ENCODE data around the gene CCDC177.

Gene CCDC177

DNA sequence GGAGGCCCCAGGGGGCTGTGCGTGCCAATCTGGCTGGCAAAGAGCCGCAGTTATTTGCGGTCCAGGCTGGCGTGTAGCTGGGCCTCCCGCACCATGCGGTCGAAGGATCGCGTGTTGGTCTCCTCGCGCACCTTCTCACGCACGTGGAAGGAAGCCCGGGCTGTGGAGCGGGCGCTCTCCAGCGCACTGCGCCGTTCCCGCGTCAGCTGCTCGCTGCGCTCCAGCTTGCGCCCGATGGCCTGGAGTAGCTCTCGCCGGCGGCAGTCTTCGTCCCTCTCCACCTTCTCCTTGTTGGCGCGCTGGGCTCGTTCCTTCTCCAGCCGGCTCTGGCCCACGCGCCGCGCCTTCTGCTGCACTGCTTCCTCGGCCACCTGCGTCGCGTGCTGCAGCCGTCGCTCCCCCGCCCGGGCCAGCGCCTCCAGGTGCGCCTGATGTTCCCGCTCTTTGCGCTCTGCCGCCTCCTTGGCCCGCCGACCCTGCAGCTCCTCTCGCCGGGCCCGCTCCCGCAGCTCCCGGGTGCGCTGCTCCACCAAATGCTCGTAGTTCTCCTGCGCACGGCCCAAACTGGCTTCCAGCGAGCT, 3.1 kb downstream of the CCDC177 start:
- no peak for TF ChIP-seq EZH2 (IDR thresholded peaks at IDR 0.05; ENCODE audit: borderline replicate concordance, low read length)
- TF ChIP-seq, protein P1, sequence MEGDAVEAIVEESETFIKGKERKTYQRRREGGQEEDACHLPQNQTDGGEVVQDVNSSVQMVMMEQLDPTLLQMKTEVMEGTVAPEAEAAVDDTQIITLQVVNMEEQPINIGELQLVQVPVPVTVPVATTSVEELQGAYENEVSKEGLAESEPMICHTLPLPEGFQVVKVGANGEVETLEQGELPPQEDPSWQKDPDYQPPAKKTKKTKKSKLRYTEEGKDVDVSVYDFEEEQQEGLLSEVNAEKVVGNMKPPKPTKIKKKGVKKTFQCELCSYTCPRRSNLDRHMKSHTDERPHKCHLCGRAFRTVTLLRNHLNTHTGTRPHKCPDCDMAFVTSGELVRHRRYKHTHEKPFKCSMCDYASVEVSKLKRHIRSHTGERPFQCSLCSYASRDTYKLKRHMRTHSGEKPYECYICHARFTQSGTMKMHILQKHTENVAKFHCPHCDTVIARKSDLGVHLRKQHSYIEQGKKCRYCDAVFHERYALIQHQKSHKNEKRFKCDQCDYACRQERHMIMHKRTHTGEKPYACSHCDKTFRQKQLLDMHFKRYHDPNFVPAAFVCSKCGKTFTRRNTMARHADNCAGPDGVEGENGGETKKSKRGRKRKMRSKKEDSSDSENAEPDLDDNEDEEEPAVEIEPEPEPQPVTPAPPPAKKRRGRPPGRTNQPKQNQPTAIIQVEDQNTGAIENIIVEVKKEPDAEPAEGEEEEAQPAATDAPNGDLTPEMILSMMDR (IDR thresholded peaks at IDR 0.05; ENCODE audit: low read length): no peak
- Histone ChIP-seq H3K27ac (ENCODE audit: low read depth, low read length, poor library complexity, severe bottlenecking) (no peak overlapping the region), H3F3A (ENCODE audit: insufficient read depth, low read length) (no peaks in the 10 kb centered on the region), H3K9me3 (ENCODE audit: low read length) (no peaks in the 10 kb centered on the region), H3K9me2 (ENCODE audit: low read depth, low read length) (no peaks in the 10 kb centered on the region), H3K36me3 (ENCODE audit: insufficient read depth, low read length) (no peaks in the 10 kb centered on the region), H3K79me2 (ENCODE audit: insufficient read depth, low read length) (no peaks in the 10 kb centered on the region), H3K4me2 (ENCODE audit: low read length) (no peak overlapping the region), H3K9ac (ENCODE audit: low read length) (no peak overlapping the region), H3K4me1 (ENCODE audit: insufficient read depth, low read length, severe bottlenecking) (no peaks in the 10 kb centered on the region), H3K4me3 (ENCODE audit: low read depth, low read length, poor library complexity, severe bottlenecking) (no peak overlapping the region), H4K20me1 (ENCODE audit: insufficient read depth, low read length) (no peaks in the 10 kb centered on the region), H3K27me3 (ENCODE audit: insufficient read depth, low read length) (no peaks in the 10 kb centered on the region), H2AFZ (ENCODE audit: low read length) (no peak overlapping the region)

DNA sequence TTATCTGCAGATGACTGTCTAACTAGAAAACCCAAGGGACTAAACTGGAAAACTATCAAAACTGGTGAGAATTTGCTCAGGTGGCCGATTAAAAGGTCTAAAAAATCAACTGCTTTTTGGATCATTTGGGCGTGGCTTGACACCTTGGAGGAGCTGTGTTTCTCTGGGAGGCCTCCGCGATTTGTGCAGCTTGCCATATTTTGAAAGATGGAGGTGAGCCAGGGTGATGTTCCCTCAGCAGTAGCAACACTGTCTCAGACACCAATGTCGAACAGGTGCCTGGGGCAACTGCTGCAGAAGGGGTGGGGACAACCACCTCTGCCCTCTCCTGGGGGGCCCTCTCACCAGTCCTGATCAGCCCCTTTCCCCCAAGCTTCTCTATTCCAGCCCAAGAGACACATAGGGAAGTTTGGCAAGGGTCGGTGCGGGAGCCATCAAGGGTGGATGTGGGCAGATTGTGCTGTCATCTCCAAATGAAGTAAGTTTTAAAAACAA, 3.8 kb downstream of the CCDC177 start:
- Histone ChIP-seq H3K4me3 (ENCODE audit: low read depth, low read length, poor library complexity, severe bottlenecking) (no peak overlapping the region), H3K27ac (ENCODE audit: low read depth, low read length, poor library complexity, severe bottlenecking) (no peak overlapping the region), H2AFZ (ENCODE audit: low read length) (no peak overlapping the region), H3F3A (ENCODE audit: insufficient read depth, low read length) (no peaks in the 10 kb centered on the region), H3K36me3 (ENCODE audit: insufficient read depth, low read length) (no peaks in the 10 kb centered on the region), H4K20me1 (ENCODE audit: insufficient read depth, low read length) (no peaks in the 10 kb centered on the region), H3K9ac (ENCODE audit: low read length) (no peak overlapping the region), H3K79me2 (ENCODE audit: insufficient read depth, low read length) (no peaks in the 10 kb centered on the region), H3K4me1 (ENCODE audit: insufficient read depth, low read length, severe bottlenecking) (no peaks in the 10 kb centered on the region), H3K9me3 (ENCODE audit: low read length) (no peaks in the 10 kb centered on the region), H3K4me2 (ENCODE audit: low read length) (no peak overlapping the region), H3K27me3 (ENCODE audit: insufficient read depth, low read length) (no peaks in the 10 kb centered on the region), H3K9me2 (ENCODE audit: low read depth, low read length) (no peaks in the 10 kb centered on the region)
- TF ChIP-seq EZH2 (IDR thresholded peaks at IDR 0.05; ENCODE audit: borderline replicate concordance, low read length): no peak

GRCh38 chr14:69569859-69570258, 4.8 kb downstream of the CCDC177 start:
- no peaks in the 10 kb centered on the region for H3K36me3 ChIP-seq (ENCODE audit: insufficient read depth, low read length)
- H3K9me2 ChIP-seq (ENCODE audit: low read depth, low read length): no peaks in the 10 kb centered on the region
- no peak for TF ChIP-seq EZH2 (IDR thresholded peaks at IDR 0.05; ENCODE audit: borderline replicate concordance, low read length)
- TF ChIP-seq, protein P1 (IDR thresholded peaks at IDR 0.05; ENCODE audit: low read length): no peak
- no peak overlapping the region for H3K27ac ChIP-seq (ENCODE audit: low read depth, low read length, poor library complexity, severe bottlenecking)
- H3K4me3 ChIP-seq (ENCODE audit: low read depth, low read length, poor library complexity, severe bottlenecking): no peak overlapping the region
- H3K4me1 ChIP-seq (ENCODE audit: insufficient read depth, low read length, severe bottlenecking): no peaks in the 10 kb centered on the region
- no peak overlapping the region for H3K9ac ChIP-seq (ENCODE audit: low read length)
- no peaks in the 10 kb centered on the region for H4K20me1 ChIP-seq (ENCODE audit: insufficient read depth, low read length)
- no peaks in the 10 kb centered on the region for H3K9me3 ChIP-seq (ENCODE audit: low read length)
- no peaks in the 10 kb centered on the region for H3K79me2 ChIP-seq (ENCODE audit: insufficient read depth, low read length)
- no peaks in the 10 kb centered on the region for H3K27me3 ChIP-seq (ENCODE audit: insufficient read depth, low read length)
- H2AFZ ChIP-seq (ENCODE audit: low read length): no peak overlapping the region
- H3F3A ChIP-seq (ENCODE audit: insufficient read depth, low read length): no peaks in the 10 kb centered on the region
- no peak overlapping the region for H3K4me2 ChIP-seq (ENCODE audit: low read length)

DNA sequence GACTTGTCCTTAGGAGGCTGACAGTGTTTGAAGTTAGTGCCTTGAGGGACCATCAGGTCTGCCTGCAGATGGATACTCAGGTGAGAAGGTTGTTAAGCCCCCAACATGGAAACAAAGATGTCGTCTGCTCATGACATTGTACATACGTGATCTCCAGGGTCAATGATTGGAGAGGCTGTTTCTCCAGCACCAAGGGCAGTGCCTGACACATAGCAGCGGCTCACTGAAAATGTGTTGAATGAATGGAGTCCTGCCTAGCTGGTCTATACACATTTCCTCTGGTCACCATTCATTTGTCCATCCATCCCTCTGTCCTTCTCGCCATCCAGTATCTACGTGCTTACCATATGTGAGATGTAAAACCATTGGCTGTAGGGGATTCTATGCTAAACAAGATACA, 7.1 kb downstream of the CCDC177 start:
- Histone ChIP-seq H3K4me2 (ENCODE audit: low read length) (no peak overlapping the region), H3K27me3 (ENCODE audit: insufficient read depth, low read length) (no peaks in the 10 kb centered on the region)
- TF ChIP-seq, protein P1 (IDR thresholded peaks at IDR 0.05; ENCODE audit: low read length): no peak
- TF ChIP-seq EZH2 (IDR thresholded peaks at IDR 0.05; ENCODE audit: borderline replicate concordance, low read length): no peak

More for the DNA sequence above, 7.1 kb downstream of the CCDC177 start:
- no peaks in the 10 kb centered on the region for H3K4me1 ChIP-seq (ENCODE audit: insufficient read depth, low read length, severe bottlenecking)
- no peaks in the 10 kb centered on the region for H3K9me2 ChIP-seq (ENCODE audit: low read depth, low read length)
- no peak overlapping the region for H3K27ac ChIP-seq (ENCODE audit: low read depth, low read length, poor library complexity, severe bottlenecking)
- no peaks in the 10 kb centered on the region for H4K20me1 ChIP-seq (ENCODE audit: insufficient read depth, low read length)
- no peaks in the 10 kb centered on the region for H3K9me3 ChIP-seq (ENCODE audit: low read length)
- H2AFZ ChIP-seq (ENCODE audit: low read length): no peak overlapping the region
- no peaks in the 10 kb centered on the region for H3K79me2 ChIP-seq (ENCODE audit: insufficient read depth, low read length)
- H3K9ac ChIP-seq (ENCODE audit: low read length): no peak overlapping the region
- no peak overlapping the region for H3K4me3 ChIP-seq (ENCODE audit: low read depth, low read length, poor library complexity, severe bottlenecking)
- H3F3A ChIP-seq (ENCODE audit: insufficient read depth, low read length): no peaks in the 10 kb centered on the region
- H3K36me3 ChIP-seq (ENCODE audit: insufficient read depth, low read length): no peaks in the 10 kb centered on the region
